Lower lobe of right lung (tissue), 2 donors: ENCODE data around the gene IL17RA. TPM values are rescaled to one million over a fixed set of nuclear protein-coding genes. Genes with fewer than 3 reads are reported as not detected.
A peak's percentile ranks its signal among the peaks of the same experiment; 100 is the strongest.

Experiments
- ATAC-seq, 2 donors: fragments of 200-7000 bp; cut with Tn5 transposase; one replicate each; pipeline ENCODE4 v1.9.1; 2020 to 2022; ENCODE audit warnings: mild to moderate bottlenecking in 2 of 2, moderate library complexity in 2 of 2
- DNase-seq: peaks from one replicate; pipeline ENCODE4 v3.0.0-alpha.2; 2020
- H3K27ac ChIP-seq: fragments of 200-600 bp; one replicate; pipeline ENCODE4 v1.8.0; 2022
- H3K27me3 ChIP-seq: fragments of 200-600 bp; one replicate; pipeline ENCODE4 v1.8.0; 2022; ENCODE audit warnings: low read depth
- H3K36me3 ChIP-seq: fragments of 200-600 bp; one replicate; pipeline ENCODE4 v1.8.0; 2022; ENCODE audit warnings: mild to moderate bottlenecking
- H3K4me1 ChIP-seq: fragments of 200-600 bp; one replicate; pipeline ENCODE4 v1.8.0; 2022
- H3K4me3 ChIP-seq: fragments of 200-600 bp; one replicate; pipeline ENCODE4 v1.8.0; 2022; ENCODE audit warnings: mild to moderate bottlenecking
- H3K9me3 ChIP-seq: fragments of 200-600 bp; one replicate; pipeline ENCODE4 v1.8.0; 2022
- intact Hi-C: fragments of 100-400 bp; cut with DNase I; formaldehyde crosslinking; loops from one replicate; pipeline ENCODE4 v1.11.0; 2022
- total RNA-seq: library from RNA; stranded (reverse); fragmentation: NEBNext Ultra II Directional; extraction: Animal tissue kit (Norgen Biotek cat#: 25700); gene quantifications from one replicate; pipeline ENCODE4 v1.2.1, GENCODE V29; 2021
- TF ChIP-seq, protein P1 (sequence below): fragments of 200-600 bp; IDR thresholded peaks from one replicate; pipeline ENCODE4 v1.8.0; 2022; ENCODE audit warnings: antibody characterized with exemption, mild to moderate bottlenecking
- donor health status: DM: no; HTN: yes; CAD: no; lungs with severe emphysema.

IL17RA gene
- total RNA-seq, 1 donor from 2014 or later, result 54.8 TPM

DNA sequence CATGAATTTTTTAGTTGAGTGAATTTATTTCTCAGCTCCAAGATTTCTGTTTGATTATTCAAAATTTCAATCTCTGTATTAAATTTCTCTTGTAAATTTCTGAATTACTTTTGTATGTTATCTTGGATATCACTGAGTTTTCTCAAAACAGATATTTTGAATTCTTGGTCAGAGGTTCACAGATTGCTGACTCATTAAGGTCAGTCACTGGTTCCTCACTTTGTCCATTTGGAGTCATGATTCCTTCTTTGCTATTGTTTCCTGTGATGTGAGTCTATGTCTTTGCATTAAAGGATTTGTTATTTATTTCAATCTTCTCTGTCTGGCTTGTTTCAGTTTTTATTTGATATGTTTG lies 10.2 kb upstream of the IL17RA start:
- intact Hi-C loops, result loop anchor here (10.0 kb wide), 1 partner anchor 430 kb away; no protein-coding TSS in a partner anchor
- no peak overlapping the region for H3K27ac ChIP-seq
- TF ChIP-seq, protein P1, sequence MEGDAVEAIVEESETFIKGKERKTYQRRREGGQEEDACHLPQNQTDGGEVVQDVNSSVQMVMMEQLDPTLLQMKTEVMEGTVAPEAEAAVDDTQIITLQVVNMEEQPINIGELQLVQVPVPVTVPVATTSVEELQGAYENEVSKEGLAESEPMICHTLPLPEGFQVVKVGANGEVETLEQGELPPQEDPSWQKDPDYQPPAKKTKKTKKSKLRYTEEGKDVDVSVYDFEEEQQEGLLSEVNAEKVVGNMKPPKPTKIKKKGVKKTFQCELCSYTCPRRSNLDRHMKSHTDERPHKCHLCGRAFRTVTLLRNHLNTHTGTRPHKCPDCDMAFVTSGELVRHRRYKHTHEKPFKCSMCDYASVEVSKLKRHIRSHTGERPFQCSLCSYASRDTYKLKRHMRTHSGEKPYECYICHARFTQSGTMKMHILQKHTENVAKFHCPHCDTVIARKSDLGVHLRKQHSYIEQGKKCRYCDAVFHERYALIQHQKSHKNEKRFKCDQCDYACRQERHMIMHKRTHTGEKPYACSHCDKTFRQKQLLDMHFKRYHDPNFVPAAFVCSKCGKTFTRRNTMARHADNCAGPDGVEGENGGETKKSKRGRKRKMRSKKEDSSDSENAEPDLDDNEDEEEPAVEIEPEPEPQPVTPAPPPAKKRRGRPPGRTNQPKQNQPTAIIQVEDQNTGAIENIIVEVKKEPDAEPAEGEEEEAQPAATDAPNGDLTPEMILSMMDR, result no peak
- ATAC-seq (no peak), DNase-seq (no peak)
- H3K9me3 ChIP-seq, result no peaks in the 10 kb centered on the region
- H3K4me3 ChIP-seq, result no peak overlapping the region
- no peaks in the 10 kb centered on the region for H3K36me3 ChIP-seq
- peaks cover 6% of the 10 kb centered on the region for H3K4me1 ChIP-seq
- H3K27me3 ChIP-seq, result no peaks in the 10 kb centered on the region

DNA sequence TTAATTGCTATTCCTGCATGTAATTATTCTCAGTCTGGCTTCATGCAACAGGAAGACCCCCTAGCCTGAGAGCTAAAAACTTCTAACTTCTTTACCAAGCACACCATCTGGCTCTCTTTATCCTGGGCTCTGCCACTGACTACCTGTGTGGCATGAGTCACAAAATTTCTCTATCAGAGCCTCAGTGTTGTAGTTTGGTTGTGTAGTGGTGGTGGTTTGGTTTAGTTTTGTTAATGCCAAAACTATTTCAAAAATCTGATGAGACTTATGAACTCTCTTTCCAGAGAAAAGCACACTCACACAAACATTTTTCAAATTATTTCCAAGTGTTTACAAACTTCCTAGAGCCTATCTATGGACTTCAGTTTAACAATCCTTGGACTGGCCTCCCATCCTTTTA lies 7.5 kb upstream of the IL17RA start:
- ATAC-seq (no peak), DNase-seq (no peak)
- no peak overlapping the region for H3K27ac ChIP-seq
- intact Hi-C loops, result loop anchor here (10.0 kb wide), 1 partner anchor 428 kb away; no protein-coding TSS in a partner anchor
- TF ChIP-seq, protein P1, result no peak
- no peaks in the 10 kb centered on the region for H3K36me3 ChIP-seq
- H3K9me3 ChIP-seq, result no peaks in the 10 kb centered on the region
- peaks cover 6% of the 10 kb centered on the region for H3K4me1 ChIP-seq
- no peak overlapping the region for H3K4me3 ChIP-seq
- no peaks in the 10 kb centered on the region for H3K27me3 ChIP-seq

DNA sequence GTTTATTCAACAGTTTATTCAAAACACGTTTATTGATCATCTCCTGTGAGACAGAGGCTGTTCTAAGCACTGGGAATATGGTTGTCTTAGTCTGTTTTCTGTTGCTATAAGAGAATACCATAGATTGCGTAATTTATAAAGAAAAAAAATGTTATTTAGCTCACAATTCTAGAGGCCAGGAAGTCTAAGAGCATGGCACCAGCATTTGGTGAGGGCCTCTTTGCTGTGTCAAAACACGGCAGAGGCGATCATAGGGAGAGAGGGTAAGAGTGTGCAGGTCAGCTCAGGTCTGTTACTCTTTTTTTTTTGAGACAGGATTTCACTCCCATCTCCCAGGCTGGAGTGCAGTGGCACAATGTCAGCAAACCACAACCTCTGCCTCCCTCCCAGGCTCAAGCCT lies 5.2 kb upstream of the IL17RA start:
- intact Hi-C loops, result loop anchor here (10.0 kb wide), 1 partner anchor 425 kb away; no protein-coding TSS in a partner anchor
- no peaks in the 10 kb centered on the region for H3K36me3 ChIP-seq
- no peak overlapping the region for H3K4me3 ChIP-seq
- DNase-seq, result no peak
- ATAC-seq, result no peak
- peaks cover 13% of the 10 kb centered on the region for H3K4me1 ChIP-seq
- H3K27me3 ChIP-seq, result no peaks in the 10 kb centered on the region
- TF ChIP-seq, protein P1, result no peak
- no peak overlapping the region for H3K27ac ChIP-seq
- H3K9me3 ChIP-seq, result no peaks in the 10 kb centered on the region

DNA sequence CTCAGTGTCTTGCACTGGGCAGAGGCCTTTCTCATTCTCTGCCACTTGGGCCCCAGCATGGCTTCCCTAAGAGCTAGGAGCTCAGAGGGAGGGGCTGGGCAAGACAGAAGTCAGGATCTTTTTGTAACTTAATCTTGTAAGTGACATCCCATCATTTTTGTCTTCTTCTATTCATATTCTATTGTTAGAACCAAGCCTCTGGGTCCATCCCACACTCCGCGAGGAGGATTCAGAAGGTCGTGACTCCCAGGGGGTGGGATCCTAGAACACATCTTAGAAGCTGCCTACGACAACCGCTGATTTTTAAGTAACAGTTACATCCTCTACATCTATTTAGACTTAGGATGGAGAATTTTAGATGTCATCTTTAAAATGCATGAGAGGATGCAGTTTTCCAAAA lies 1.5 kb upstream of the IL17RA start:
- no peak overlapping the region for H3K27ac ChIP-seq
- H3K4me1 ChIP-seq, result peaks cover 34% of the 10 kb centered on the region
- ATAC-seq, result no peak
- H3K9me3 ChIP-seq, result no peaks in the 10 kb centered on the region
- no peaks in the 10 kb centered on the region for H3K36me3 ChIP-seq
- no peaks in the 10 kb centered on the region for H3K27me3 ChIP-seq
- TF ChIP-seq, protein P1, result no peak
- DNase-seq, result no peak
- intact Hi-C loops, result no loop called here
- no peak overlapping the region for H3K4me3 ChIP-seq

DNA sequence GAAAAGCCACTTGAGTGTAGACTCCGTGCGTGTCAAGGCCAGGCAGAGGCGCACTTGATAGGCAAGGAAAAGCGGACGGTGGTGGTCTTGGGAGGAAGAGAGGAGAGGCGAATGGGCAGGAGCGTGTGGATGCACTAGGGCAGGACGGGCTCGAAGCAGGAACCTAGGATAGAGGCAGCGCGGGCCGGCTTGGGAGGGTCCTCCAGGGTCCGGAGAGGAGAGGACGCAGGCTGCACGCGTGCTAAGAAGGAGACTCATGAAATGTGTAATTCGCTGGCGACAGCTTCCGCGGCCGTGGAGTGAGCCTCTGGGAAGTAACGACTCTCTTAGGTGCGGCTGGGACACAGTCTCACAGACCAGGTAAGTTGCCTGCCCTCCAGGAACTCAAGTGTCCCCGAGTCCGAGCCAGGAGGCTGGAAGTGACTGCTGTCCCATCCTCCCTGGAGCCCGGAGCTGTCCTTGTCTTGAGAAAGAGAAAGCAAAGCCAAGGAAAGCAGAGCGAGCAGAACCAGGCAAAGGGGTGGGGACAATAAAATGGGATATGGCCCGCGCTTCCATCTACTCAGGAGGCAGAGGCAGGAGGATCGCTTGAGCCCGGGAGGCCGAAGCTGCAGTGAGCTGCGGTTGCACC lies 874 bp upstream of the IL17RA start:
- peak overlapping the region; percentile 91 for H3K4me3 ChIP-seq
- H3K36me3 ChIP-seq, result no peaks in the 10 kb centered on the region
- no peaks in the 10 kb centered on the region for H3K27me3 ChIP-seq
- TF ChIP-seq, protein P1, result no peak
- no peak for DNase-seq
- H3K9me3 ChIP-seq, result no peaks in the 10 kb centered on the region
- H3K27ac ChIP-seq, result peak overlapping the region; percentile 95
- peaks cover 34% of the 10 kb centered on the region for H3K4me1 ChIP-seq
- no peak for ATAC-seq
- intact Hi-C loops, result no loop called here
